HFFc6 (cell line): ENCODE measurements around the gene RIC3. TPM values are rescaled to one million over a fixed set of nuclear protein-coding genes. Genes with fewer than 3 reads are reported as not detected.

ENCODE experiments used
- DNase-seq: peaks from one replicate; pipeline ENCODE4 v3.0.0-alpha.2; 2018
- H3K27ac Mint-ChIP-seq: 2 replicates; pipeline ENCODE4 v1.8.0; 2020; ENCODE audit warnings: mild to moderate bottlenecking, mixed read lengths
- H3K27me3 Mint-ChIP-seq: 2 replicates; pipeline ENCODE4 v1.8.0; 2021; ENCODE audit warnings: mild to moderate bottlenecking, moderate library complexity, mixed read lengths; ENCODE audit not compliant: insufficient read depth
- H3K36me3 Mint-ChIP-seq: 2 replicates; pipeline ENCODE4 v1.8.0; 2021; ENCODE audit warnings: low read depth, mixed read lengths
- H3K4me1 Mint-ChIP-seq: 2 replicates; pipeline ENCODE4 v1.8.0; 2020; ENCODE audit warnings: low read depth, mixed read lengths
- H3K4me3 Mint-ChIP-seq: 2 replicates; pipeline ENCODE4 v1.8.0; 2020; ENCODE audit warnings: mild to moderate bottlenecking, moderate library complexity, mixed read lengths
- H3K9me3 Mint-ChIP-seq: 2 replicates; pipeline ENCODE4 v1.8.0; 2020; ENCODE audit warnings: mild to moderate bottlenecking, mixed read lengths
- CTCF ChIP-seq: fragments of 200-600 bp; sonication (generic); IDR thresholded peaks from 2 replicates; pipeline ENCODE4 v1.5.0; 2021; ENCODE audit warnings: antibody characterized with exemption, mild to moderate bottlenecking
- total RNA-seq, 6 experiments: library from RNA; stranded (reverse); fragmentation: NEBNext Ultra II Directional; extraction: Animal tissue kit (Norgen Biotek cat#: 25700); gene quantifications; 2 replicates in 1 of 6; 3 replicates in 5 of 6; pipeline ENCODE4 v1.2.3, GENCODE V29; 2021

The RIC3 gene
- total RNA-seq, 6 experiments from 2014 or later: not detected

- Mint-ChIP-seq H3K4me3 (no peak overlapping the region), H3K27ac (no peak overlapping the region), H3K36me3 (no peaks in the 10 kb centered on the region), H3K9me3 (no peaks in the 10 kb centered on the region), H3K4me1 (peaks cover 34% of the 10 kb centered on the region), H3K27me3 (peaks cover 18% of the 10 kb centered on the region)
- no peak for TF ChIP-seq CTCF
- no peak for DNase-seq
Observed at GRCh38 chr11:8071616-8072581, 96.9 kb downstream of the RIC3 start.

- peaks cover 20% of the 10 kb centered on the region for H3K27me3 Mint-ChIP-seq
- no peaks in the 10 kb centered on the region for H3K36me3 Mint-ChIP-seq
- H3K4me1 Mint-ChIP-seq: peaks cover 29% of the 10 kb centered on the region
- DNase-seq: peak; percentile 36
- peak; percentile 59; the same call in 1 of the 2 replicates for TF ChIP-seq CTCF
- H3K27ac Mint-ChIP-seq: no peak overlapping the region
- no peaks in the 10 kb centered on the region for H3K9me3 Mint-ChIP-seq
- no peak overlapping the region for H3K4me3 Mint-ChIP-seq
Observed at GRCh38 chr11:8070417-8071115, 98.3 kb downstream of the RIC3 start.

GRCh38 chr11:8069771-8070170, 99.1 kb downstream of the RIC3 start:
- Mint-ChIP-seq H3K9me3 (no peaks in the 10 kb centered on the region), H3K27ac (no peak overlapping the region), H3K36me3 (no peaks in the 10 kb centered on the region), H3K4me1 (peaks cover 23% of the 10 kb centered on the region), H3K4me3 (no peak overlapping the region; the same call in 1 of the 2 replicates), H3K27me3 (peaks cover 19% of the 10 kb centered on the region)
- no peak for DNase-seq
- no peak for TF ChIP-seq CTCF

GRCh38 chr11:8068605-8069221, 100.1 kb downstream of the RIC3 start:
- DNase-seq: peak; percentile 59
- H3K27ac Mint-ChIP-seq: peak overlapping the region; percentile 40; the same call in 1 of the 2 replicates
- no peak for TF ChIP-seq CTCF

GRCh38 chr11:8067929-8068575, 100.8 kb downstream of the RIC3 start:
- peaks cover 16% of the 10 kb centered on the region for H3K27me3 Mint-ChIP-seq
- no peak overlapping the region for H3K4me3 Mint-ChIP-seq
- no peak for TF ChIP-seq CTCF
- H3K9me3 Mint-ChIP-seq: no peaks in the 10 kb centered on the region
- H3K27ac Mint-ChIP-seq: peak overlapping the region; percentile 40; the same call in 1 of the 2 replicates
- no peaks in the 10 kb centered on the region for H3K36me3 Mint-ChIP-seq
- peaks cover 28% of the 10 kb centered on the region for H3K4me1 Mint-ChIP-seq
- DNase-seq: no peak

More at GRCh38 chr11:8068605-8069221, 100.1 kb downstream of the RIC3 start:
- no peaks in the 10 kb centered on the region for H3K36me3 Mint-ChIP-seq
- H3K4me1 Mint-ChIP-seq: peaks cover 23% of the 10 kb centered on the region
- H3K4me3 Mint-ChIP-seq: peak overlapping the region; percentile 59
- H3K27me3 Mint-ChIP-seq: peaks cover 16% of the 10 kb centered on the region
- H3K9me3 Mint-ChIP-seq: no peaks in the 10 kb centered on the region
